Breast epithelium (tissue), 3 donors: ENCODE results near the gene ITPR1.

Experiments used
- POLR2A ChIP-seq: fragments of 450-650 bp; IDR thresholded peaks from one replicate; pipeline ENCODE4 v1.6.1; 2016; ENCODE audit warnings: antibody characterized with exemption, mild to moderate bottlenecking, moderate library complexity
- POLR2AphosphoS5 ChIP-seq, 3 donors: sonication (generic); formaldehyde crosslinking; IDR thresholded peaks; one replicate each; pipeline ENCODE4 v1.6.1; 2017; ENCODE audit warnings: antibody characterized with exemption in 3 of 3
- TF ChIP-seq, protein P1 (sequence below), 3 donors: fragments of 450-650 bp; IDR thresholded peaks; one replicate each; pipeline ENCODE4 v1.5.1; 2016 to 2017; ENCODE audit warnings: antibody characterized with exemption in 3 of 3, mild to moderate bottlenecking in 3 of 3, moderate library complexity in 3 of 3

GRCh38 chr3:4674216-4674615 is 181.1 kb downstream of the ITPR1 start:
- TF ChIP-seq, protein P1, sequence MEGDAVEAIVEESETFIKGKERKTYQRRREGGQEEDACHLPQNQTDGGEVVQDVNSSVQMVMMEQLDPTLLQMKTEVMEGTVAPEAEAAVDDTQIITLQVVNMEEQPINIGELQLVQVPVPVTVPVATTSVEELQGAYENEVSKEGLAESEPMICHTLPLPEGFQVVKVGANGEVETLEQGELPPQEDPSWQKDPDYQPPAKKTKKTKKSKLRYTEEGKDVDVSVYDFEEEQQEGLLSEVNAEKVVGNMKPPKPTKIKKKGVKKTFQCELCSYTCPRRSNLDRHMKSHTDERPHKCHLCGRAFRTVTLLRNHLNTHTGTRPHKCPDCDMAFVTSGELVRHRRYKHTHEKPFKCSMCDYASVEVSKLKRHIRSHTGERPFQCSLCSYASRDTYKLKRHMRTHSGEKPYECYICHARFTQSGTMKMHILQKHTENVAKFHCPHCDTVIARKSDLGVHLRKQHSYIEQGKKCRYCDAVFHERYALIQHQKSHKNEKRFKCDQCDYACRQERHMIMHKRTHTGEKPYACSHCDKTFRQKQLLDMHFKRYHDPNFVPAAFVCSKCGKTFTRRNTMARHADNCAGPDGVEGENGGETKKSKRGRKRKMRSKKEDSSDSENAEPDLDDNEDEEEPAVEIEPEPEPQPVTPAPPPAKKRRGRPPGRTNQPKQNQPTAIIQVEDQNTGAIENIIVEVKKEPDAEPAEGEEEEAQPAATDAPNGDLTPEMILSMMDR (IDR thresholded peaks at IDR 0.05) = no peak
- TF ChIP-seq POLR2A (no peak), POLR2AphosphoS5 (IDR thresholded peaks at IDR 0.05) (no peak)
